ENCODE data around the gene PLA2G2D. TPM values are rescaled to one million over a fixed set of nuclear protein-coding genes. Genes with fewer than 3 reads are reported as not detected.
A peak's percentile ranks its signal among the peaks of the same experiment; 100 is the strongest.

Gene PLA2G2D
- total and polyA plus RNA-seq, 9 of the 15 experiments (the other 6 are each of a cell fraction or from before 2014, with no cell fraction given): not detected

GRCh38 chr1:20124456-20125057 lies 5.2 kb upstream of the PLA2G2D start (continued):
- no peak for TF ChIP-seq HBP1 (CRISPR knock-in tag; IDR thresholded peaks at IDR 0.05)
- TF ChIP-seq JUN (IDR thresholded peaks at IDR 0.05; ENCODE audit: borderline replicate concordance, low read depth, low read length): peak; percentile 65; the same call in 1 of the 2 replicates
- TF ChIP-seq JUN (CRISPR knock-in tag; IDR thresholded peaks at IDR 0.05; ENCODE audit: borderline replicate concordance): no peak
- no peak for TF ChIP-seq GATA2 (CRISPR knock-in tag; IDR thresholded peaks at IDR 0.05)
- no peak for TF ChIP-seq MECOM (CRISPR knock-in tag; IDR thresholded peaks at IDR 0.05)
- no peak for TF ChIP-seq ZHX1 (conservative IDR thresholded peaks at IDR 0.05; ENCODE audit: low read length)
- TF ChIP-seq SMARCE1 (IDR thresholded peaks at IDR 0.05): 0 out of 2 replicates have a peak, but pooled peaks have one; percentile 19
- TF ChIP-seq TCFL5 (CRISPR knock-in tag; conservative IDR thresholded peaks at IDR 0.05): no peak
- TF ChIP-seq ZNF280B (CRISPR knock-in tag; IDR thresholded peaks at IDR 0.05): no peak
- TF ChIP-seq U2AF2 (optimal IDR thresholded peaks at IDR 0.05; ENCODE audit: low read depth, low read length): no peak
- TF ChIP-seq ZNF764 (CRISPR knock-in tag; IDR thresholded peaks at IDR 0.05; ENCODE audit: low read depth): no peak
- TF ChIP-seq FIP1L1 (IDR thresholded peaks at IDR 0.05; ENCODE audit: low read depth, low read length, poor library complexity, severe bottlenecking): no peak
- TF ChIP-seq HMBOX1 (IDR thresholded peaks at IDR 0.05): no peak
- TF ChIP-seq IRF9 (tag; IDR thresholded peaks at IDR 0.05): no peak
- no peak for TF ChIP-seq EWSR1 (IDR thresholded peaks at IDR 0.05; ENCODE audit: borderline replicate concordance, low read depth, partially characterized antibody)
- no peak for TF ChIP-seq TAF9B (IDR thresholded peaks at IDR 0.05; ENCODE audit: partially characterized antibody)
- no peak for TF ChIP-seq ZBTB12 (CRISPR knock-in tag; IDR thresholded peaks at IDR 0.05)
- TF ChIP-seq BRD9 (IDR thresholded peaks at IDR 0.05; ENCODE audit: low read depth, partially characterized antibody): peak; percentile 81
